ENCODE measurements around the gene SNRNP48.

GRCh38 chr6:7557652-7558051 is 32.3 kb upstream of the SNRNP48 start:
- TF ChIP-seq ZNF514 (tag by site-specific recombination; IDR thresholded peaks at IDR 0.05), result no peak
- TF ChIP-seq ZNF501 (tag by site-specific recombination; IDR thresholded peaks at IDR 0.05), result no peak
- TF ChIP-seq YY1 (tag by site-specific recombination; IDR thresholded peaks at IDR 0.05), result no peak
- no peak for TF ChIP-seq MZF1 (tag by site-specific recombination; IDR thresholded peaks at IDR 0.05; ENCODE audit: borderline replicate concordance)
- TF ChIP-seq ZNF175 (tag by site-specific recombination; IDR thresholded peaks at IDR 0.05), result no peak
- TF ChIP-seq, protein P1, sequence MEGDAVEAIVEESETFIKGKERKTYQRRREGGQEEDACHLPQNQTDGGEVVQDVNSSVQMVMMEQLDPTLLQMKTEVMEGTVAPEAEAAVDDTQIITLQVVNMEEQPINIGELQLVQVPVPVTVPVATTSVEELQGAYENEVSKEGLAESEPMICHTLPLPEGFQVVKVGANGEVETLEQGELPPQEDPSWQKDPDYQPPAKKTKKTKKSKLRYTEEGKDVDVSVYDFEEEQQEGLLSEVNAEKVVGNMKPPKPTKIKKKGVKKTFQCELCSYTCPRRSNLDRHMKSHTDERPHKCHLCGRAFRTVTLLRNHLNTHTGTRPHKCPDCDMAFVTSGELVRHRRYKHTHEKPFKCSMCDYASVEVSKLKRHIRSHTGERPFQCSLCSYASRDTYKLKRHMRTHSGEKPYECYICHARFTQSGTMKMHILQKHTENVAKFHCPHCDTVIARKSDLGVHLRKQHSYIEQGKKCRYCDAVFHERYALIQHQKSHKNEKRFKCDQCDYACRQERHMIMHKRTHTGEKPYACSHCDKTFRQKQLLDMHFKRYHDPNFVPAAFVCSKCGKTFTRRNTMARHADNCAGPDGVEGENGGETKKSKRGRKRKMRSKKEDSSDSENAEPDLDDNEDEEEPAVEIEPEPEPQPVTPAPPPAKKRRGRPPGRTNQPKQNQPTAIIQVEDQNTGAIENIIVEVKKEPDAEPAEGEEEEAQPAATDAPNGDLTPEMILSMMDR (tag by site-specific recombination; IDR thresholded peaks at IDR 0.05), result no peak
- no peak for TF ChIP-seq EGR2 (tag by site-specific recombination; IDR thresholded peaks at IDR 0.05; ENCODE audit: low read depth)
- no peak for TF ChIP-seq ZNF10 (tag by site-specific recombination; IDR thresholded peaks at IDR 0.05)
- no peak for TF ChIP-seq ZNF670 (tag by site-specific recombination; IDR thresholded peaks at IDR 0.05; ENCODE audit: low read depth)
